Measurements from ENCODE around the gene SLC30A7. TPM values are rescaled to one million over a fixed set of nuclear protein-coding genes. Genes with fewer than 3 reads are reported as not detected.

Gene SLC30A7
- polyA plus RNA-seq (2013, experiment 1 of 2), result 23.2 TPM
- polyA plus RNA-seq (2013, experiment 2 of 2), result 23.4 TPM

- Histone ChIP-seq H3K4ac (ENCODE audit: low read depth in 1 of 2, low read length in 2 of 2) (peak within 1 kb of the TSS in 1 of 2 experiments; percentile 90), H3K4me3 (ENCODE audit: insufficient read depth in 1 of 2, low read depth in 1 of 2, low read length in 2 of 2) (peak within 1 kb of the TSS; percentile 68 to 98), H2BK120ac (ENCODE audit: low read depth, low read length) (peak within 1 kb of the TSS; percentile 86), H3K23ac (ENCODE audit: low read length in 2 of 2) (no peak within 1 kb of the TSS), H3K9me3 (ENCODE audit: control insufficient read depth, low read length) (no peaks in the 10 kb centered on the region), H3K4me1 (ENCODE audit: control insufficient read depth, insufficient read depth, low read depth, low read length) (no peaks in the 10 kb centered on the region), H3K27ac (ENCODE audit: low read length, poor library complexity, severe bottlenecking) (peak within 1 kb of the TSS; percentile 90), H2BK15ac (ENCODE audit: low read depth, poor library complexity, severe bottlenecking) (peak within 1 kb of the TSS; percentile 97), H3K27me3 (ENCODE audit: control insufficient read depth in 1 of 2, insufficient read depth in 1 of 2, low read length in 2 of 2) (no peaks in the 10 kb centered on the region), H2BK5ac (ENCODE audit: low read depth, low read length, poor library complexity, severe bottlenecking) (peak within 1 kb of the TSS; percentile 39), H3K4me2 (ENCODE audit: low read length, poor library complexity, severe bottlenecking) (peak within 1 kb of the TSS; percentile 95), H3K14ac (ENCODE audit: low read length in 2 of 2) (peak within 1 kb of the TSS in 1 of 2 experiments; percentile 58), H4K91ac (ENCODE audit: low read length) (peak within 1 kb of the TSS; percentile 61), H3K9ac (ENCODE audit: low read length) (peak within 1 kb of the TSS; percentile 99), H2BK12ac (ENCODE audit: low read length in 2 of 2) (peak within 1 kb of the TSS; percentile 34 to 46), H4K8ac (ENCODE audit: low read length) (peak within 1 kb of the TSS; percentile 91), H3K79me1 (replicated peaks; ENCODE audit: low read length, poor library complexity, severe bottlenecking) (peaks cover 14% of the 10 kb centered on the region), H3K18ac (ENCODE audit: low read depth in 1 of 2, low read length in 2 of 2) (peak within 1 kb of the TSS; percentile 95 to 96), H2AK5ac (ENCODE audit: low read length, severe bottlenecking) (no peak within 1 kb of the TSS), H3K36me3 (ENCODE audit: control insufficient read depth in 1 of 2, insufficient read depth in 2 of 2, low read depth in 1 of 2, low read length in 2 of 2) (peaks cover 2 to 28% of the 10 kb centered on the region in 2 experiments), H2AFZ (ENCODE audit: low read depth, low read length) (peak within 1 kb of the TSS; percentile 73)
- WGBS, result under 1% methylated on average over 55 of the region's 62 CpGs
- peak; percentile 96 for DNase-seq
Measured at GRCh38 chr1:100895540-100896480, at the start of gene SLC30A7. SLC30A7 (plus strand) TSS chr1:100896090; CDS start chr1:100896263, 173 bp downstream.

- peak overlapping the region in 1 of 2 experiments; percentile 77 for H3K4me3 ChIP-seq (ENCODE audit: insufficient read depth in 1 of 2, low read depth in 1 of 2, low read length in 2 of 2)
- DNase-seq, result peak; percentile 78
- H3K23ac ChIP-seq (ENCODE audit: low read length in 2 of 2), result no peak overlapping the region
- no peaks in the 10 kb centered on the region for H3K36me3 ChIP-seq (ENCODE audit: control insufficient read depth in 1 of 2, insufficient read depth in 2 of 2, low read depth in 1 of 2, low read length in 2 of 2)
- no peak overlapping the region for H3K14ac ChIP-seq (ENCODE audit: low read length in 2 of 2)
- no peaks in the 10 kb centered on the region for H3K9me3 ChIP-seq (ENCODE audit: control insufficient read depth, low read length)
- H4K8ac ChIP-seq (ENCODE audit: low read length), result no peak overlapping the region
- no peak overlapping the region for H2AFZ ChIP-seq (ENCODE audit: low read depth, low read length)
- H2BK120ac ChIP-seq (ENCODE audit: low read depth, low read length), result no peak overlapping the region
- 55% methylated on average over 2 of the region's 2 CpGs for WGBS
- H3K4me1 ChIP-seq (ENCODE audit: control insufficient read depth, insufficient read depth, low read depth, low read length), result peaks cover 1% of the 10 kb centered on the region
- no peak overlapping the region for H3K27ac ChIP-seq (ENCODE audit: low read length, poor library complexity, severe bottlenecking)
- H3K18ac ChIP-seq (ENCODE audit: low read depth in 1 of 2, low read length in 2 of 2), result no peak overlapping the region
- no peak overlapping the region for H4K91ac ChIP-seq (ENCODE audit: low read length)
- no peak overlapping the region for H3K4ac ChIP-seq (ENCODE audit: low read depth in 1 of 2, low read length in 2 of 2)
- H3K4me2 ChIP-seq (ENCODE audit: low read length, poor library complexity, severe bottlenecking), result no peak overlapping the region
- no peak overlapping the region for H2BK15ac ChIP-seq (ENCODE audit: low read depth, poor library complexity, severe bottlenecking)
- no peak overlapping the region for H2AK5ac ChIP-seq (ENCODE audit: low read length, severe bottlenecking)
- no peak overlapping the region for H2BK12ac ChIP-seq (ENCODE audit: low read length in 2 of 2)
- no peaks in the 10 kb centered on the region for H3K79me1 ChIP-seq (replicated peaks; ENCODE audit: low read length, poor library complexity, severe bottlenecking)
- no peak overlapping the region for H2BK5ac ChIP-seq (ENCODE audit: low read depth, low read length, poor library complexity, severe bottlenecking)
- H3K27me3 ChIP-seq (ENCODE audit: control insufficient read depth in 1 of 2, insufficient read depth in 1 of 2, low read length in 2 of 2), result no peaks in the 10 kb centered on the region
- H3K9ac ChIP-seq (ENCODE audit: low read length), result peak overlapping the region; percentile 84
Measured at GRCh38 chr1:100847361-100848082, 48.4 kb upstream of the SLC30A7 start.

- no peak overlapping the region for H2AK5ac ChIP-seq (ENCODE audit: low read length, severe bottlenecking)
- no peak overlapping the region for H3K14ac ChIP-seq (ENCODE audit: low read length in 2 of 2)
- no peak overlapping the region for H2AFZ ChIP-seq (ENCODE audit: low read depth, low read length)
- no peak overlapping the region for H4K8ac ChIP-seq (ENCODE audit: low read length)
- H3K27me3 ChIP-seq (ENCODE audit: control insufficient read depth in 1 of 2, insufficient read depth in 1 of 2, low read length in 2 of 2), result no peaks in the 10 kb centered on the region
- WGBS, result 96% methylated on average over 3 of the region's 5 CpGs
- H3K36me3 ChIP-seq (ENCODE audit: control insufficient read depth in 1 of 2, insufficient read depth in 2 of 2, low read depth in 1 of 2, low read length in 2 of 2), result no peaks in the 10 kb centered on the region
- H2BK15ac ChIP-seq (ENCODE audit: low read depth, poor library complexity, severe bottlenecking), result no peak overlapping the region
- H3K4me2 ChIP-seq (ENCODE audit: low read length, poor library complexity, severe bottlenecking), result no peak overlapping the region
- H3K79me1 ChIP-seq (replicated peaks; ENCODE audit: low read length, poor library complexity, severe bottlenecking), result no peaks in the 10 kb centered on the region
- H4K91ac ChIP-seq (ENCODE audit: low read length), result no peak overlapping the region
- H3K4me3 ChIP-seq (ENCODE audit: insufficient read depth in 1 of 2, low read depth in 1 of 2, low read length in 2 of 2), result no peak overlapping the region
- no peak for DNase-seq
- H2BK12ac ChIP-seq (ENCODE audit: low read length in 2 of 2), result no peak overlapping the region
- no peak overlapping the region for H3K27ac ChIP-seq (ENCODE audit: low read length, poor library complexity, severe bottlenecking)
- no peak overlapping the region for H2BK5ac ChIP-seq (ENCODE audit: low read depth, low read length, poor library complexity, severe bottlenecking)
- no peaks in the 10 kb centered on the region for H3K9me3 ChIP-seq (ENCODE audit: control insufficient read depth, low read length)
- no peak overlapping the region for H2BK120ac ChIP-seq (ENCODE audit: low read depth, low read length)
- H3K23ac ChIP-seq (ENCODE audit: low read length in 2 of 2), result no peak overlapping the region
- no peak overlapping the region for H3K9ac ChIP-seq (ENCODE audit: low read length)
- peaks cover 1% of the 10 kb centered on the region for H3K4me1 ChIP-seq (ENCODE audit: control insufficient read depth, insufficient read depth, low read depth, low read length)
- H3K18ac ChIP-seq (ENCODE audit: low read depth in 1 of 2, low read length in 2 of 2), result no peak overlapping the region
- H3K4ac ChIP-seq (ENCODE audit: low read depth in 1 of 2, low read length in 2 of 2), result no peak overlapping the region
Measured at GRCh38 chr1:100851726-100852125, 44.2 kb upstream of the SLC30A7 start.

GRCh38 chr1:100852976-100853375 lies 42.9 kb upstream of the SLC30A7 start:
- Histone ChIP-seq H2AFZ (ENCODE audit: low read depth, low read length) (no peak overlapping the region), H3K27ac (ENCODE audit: low read length, poor library complexity, severe bottlenecking) (no peak overlapping the region), H3K14ac (ENCODE audit: low read length in 2 of 2) (no peak overlapping the region), H3K79me1 (replicated peaks; ENCODE audit: low read length, poor library complexity, severe bottlenecking) (no peaks in the 10 kb centered on the region), H2BK15ac (ENCODE audit: low read depth, poor library complexity, severe bottlenecking) (no peak overlapping the region), H3K9ac (ENCODE audit: low read length) (no peak overlapping the region), H3K9me3 (ENCODE audit: control insufficient read depth, low read length) (no peaks in the 10 kb centered on the region), H3K4ac (ENCODE audit: low read depth in 1 of 2, low read length in 2 of 2) (no peak overlapping the region), H3K27me3 (ENCODE audit: control insufficient read depth in 1 of 2, insufficient read depth in 1 of 2, low read length in 2 of 2) (no peaks in the 10 kb centered on the region), H3K4me2 (ENCODE audit: low read length, poor library complexity, severe bottlenecking) (no peak overlapping the region), H3K18ac (ENCODE audit: low read depth in 1 of 2, low read length in 2 of 2) (no peak overlapping the region), H4K8ac (ENCODE audit: low read length) (no peak overlapping the region), H4K91ac (ENCODE audit: low read length) (no peak overlapping the region), H2BK12ac (ENCODE audit: low read length in 2 of 2) (no peak overlapping the region), H3K36me3 (ENCODE audit: control insufficient read depth in 1 of 2, insufficient read depth in 2 of 2, low read depth in 1 of 2, low read length in 2 of 2) (no peaks in the 10 kb centered on the region), H2BK120ac (ENCODE audit: low read depth, low read length) (no peak overlapping the region), H2BK5ac (ENCODE audit: low read depth, low read length, poor library complexity, severe bottlenecking) (no peak overlapping the region), H3K23ac (ENCODE audit: low read length in 2 of 2) (no peak overlapping the region), H2AK5ac (ENCODE audit: low read length, severe bottlenecking) (no peak overlapping the region), H3K4me1 (ENCODE audit: control insufficient read depth, insufficient read depth, low read depth, low read length) (peaks cover 1% of the 10 kb centered on the region), H3K4me3 (ENCODE audit: insufficient read depth in 1 of 2, low read depth in 1 of 2, low read length in 2 of 2) (no peak overlapping the region)
- no CpG with 5 or more reads among the region's 3 CpGs for WGBS
- no peak for DNase-seq

Data from mesenchymal stem cell (in vitro differentiated cells and primary cell).